ENCODE data around the gene HMGA1. TPM values are rescaled to one million over a fixed set of nuclear protein-coding genes. Genes with fewer than 3 reads are reported as not detected.

The HMGA1 gene
- total and polyA plus RNA-seq, 2 experiments from 2014 or later, result 243 to 332 TPM

DNA sequence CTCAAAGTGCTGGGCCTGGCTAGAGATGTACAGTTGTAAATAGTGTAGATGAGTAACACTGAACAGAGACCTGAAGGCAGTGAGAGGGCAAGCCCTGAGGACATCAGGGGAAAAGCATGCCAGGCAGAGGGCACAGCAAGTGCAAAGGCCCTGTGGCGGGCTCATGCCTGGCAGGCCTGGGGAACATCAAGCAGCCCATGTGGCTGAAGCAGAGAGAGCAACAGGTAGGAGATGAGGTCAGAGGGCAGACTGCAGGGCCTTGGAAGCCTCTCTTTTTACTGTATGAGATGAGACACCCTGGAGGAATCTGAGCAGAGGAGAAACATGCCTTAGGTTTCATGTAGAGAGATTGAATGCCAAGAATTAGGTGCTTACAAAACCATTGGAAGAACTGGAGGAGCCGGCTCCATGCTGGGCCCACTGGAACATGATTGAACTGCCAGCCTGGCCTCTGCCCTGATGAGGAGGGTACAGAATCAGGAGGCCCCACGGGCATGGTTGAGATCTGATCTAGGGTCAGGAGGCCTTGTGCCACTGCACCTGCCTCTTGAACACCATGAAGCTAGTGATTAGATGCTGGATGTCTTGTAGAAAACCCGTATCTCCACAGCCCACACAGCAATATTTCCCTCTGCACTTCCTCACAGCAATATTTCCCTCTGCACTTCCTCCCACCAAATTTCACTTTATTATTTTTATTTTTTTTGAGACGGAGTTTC, 5.9 kb upstream of the HMGA1 start:
- no peaks in the 10 kb centered on the region for H4K20me1 ChIP-seq (ENCODE audit: insufficient read depth)
- no peaks in the 10 kb centered on the region for H3K36me3 ChIP-seq (ENCODE audit: low read depth)
- DNase-seq, result peak; percentile 29
- in situ Hi-C loops (cut with MboI), result no loop called here
- peaks cover 16% of the 10 kb centered on the region; the same call in 1 of the 2 replicates for H3F3A ChIP-seq (ENCODE audit: insufficient read depth)
- no peak overlapping the region for H3K4me3 ChIP-seq
- H2AFZ ChIP-seq, result no peak overlapping the region
- H3K4me1 ChIP-seq (ENCODE audit: insufficient read depth), result peaks cover 8% of the 10 kb centered on the region; the same call in 1 of the 2 replicates
- H3K9ac ChIP-seq, result no peak overlapping the region
- TF ChIP-seq EZH2 (IDR thresholded peaks at IDR 0.05; ENCODE audit: insufficient read depth, poor library complexity, severe bottlenecking) (no peak), EZH2phosphoT487 (IDR thresholded peaks at IDR 0.05; ENCODE audit: insufficient read depth, low read depth) (no peak)
- H3K9me2 ChIP-seq (ENCODE audit: insufficient read depth), result no peaks in the 10 kb centered on the region
- H3K27me3 ChIP-seq (replicated peaks; ENCODE audit: insufficient read depth), result no peaks in the 10 kb centered on the region
- no peaks in the 10 kb centered on the region for H3K79me2 ChIP-seq (ENCODE audit: insufficient read depth)
- H3K4me2 ChIP-seq (ENCODE audit: unreplicated experiment), result no peak overlapping the region
- H3K27ac ChIP-seq, result no peak overlapping the region
- H3K9me3 ChIP-seq (ENCODE audit: low read depth), result no peaks in the 10 kb centered on the region
- whole genome bisulfite sequencing, 2 experiments (ENCODE audit: low coverage in 1 of 2, low lambda C conversion rate in 2 of 2, missing lambda C conversion rate in 2 of 2), result 95 to 96% methylated on average over 5 of the region's 5 CpGs

- no peak overlapping the region for H3K9ac ChIP-seq
- no peaks in the 10 kb centered on the region for H3K79me2 ChIP-seq (ENCODE audit: insufficient read depth)
- 96 to 97% methylated on average over 17 of the region's 17 CpGs for WGBS, 2 experiments (ENCODE audit: low coverage in 1 of 2, low lambda C conversion rate in 2 of 2, missing lambda C conversion rate in 2 of 2)
- no peak overlapping the region for H3K27ac ChIP-seq
- H3F3A ChIP-seq (ENCODE audit: insufficient read depth), result peaks cover 21% of the 10 kb centered on the region; the same call in 1 of the 2 replicates
- H3K9me3 ChIP-seq (ENCODE audit: low read depth), result no peaks in the 10 kb centered on the region
- no peak overlapping the region for H3K4me3 ChIP-seq
- no peaks in the 10 kb centered on the region for H4K20me1 ChIP-seq (ENCODE audit: insufficient read depth)
- no peak overlapping the region for H2AFZ ChIP-seq
- peaks cover 15% of the 10 kb centered on the region; the same call in 1 of the 2 replicates for H3K4me1 ChIP-seq (ENCODE audit: insufficient read depth)
- in situ Hi-C loops (cut with MboI), result no loop called here
- no peaks in the 10 kb centered on the region for H3K9me2 ChIP-seq (ENCODE audit: insufficient read depth)
- no peak for DNase-seq
- no peaks in the 10 kb centered on the region for H3K36me3 ChIP-seq (ENCODE audit: low read depth)
- TF ChIP-seq EZH2 (IDR thresholded peaks at IDR 0.05; ENCODE audit: insufficient read depth, poor library complexity, severe bottlenecking) (no peak), EZH2phosphoT487 (IDR thresholded peaks at IDR 0.05; ENCODE audit: insufficient read depth, low read depth) (no peak)
- no peaks in the 10 kb centered on the region for H3K27me3 ChIP-seq (replicated peaks; ENCODE audit: insufficient read depth)
- no peak overlapping the region for H3K4me2 ChIP-seq (ENCODE audit: unreplicated experiment)
These were observed 4.9 kb upstream of the HMGA1 start for GRCh38 chr6:34231566-34232336.

- no peaks in the 10 kb centered on the region for H4K20me1 ChIP-seq (ENCODE audit: insufficient read depth)
- H3K27me3 ChIP-seq (replicated peaks; ENCODE audit: insufficient read depth), result no peaks in the 10 kb centered on the region
- H3K79me2 ChIP-seq (ENCODE audit: insufficient read depth), result peaks cover 4% of the 10 kb centered on the region
- in situ Hi-C loops (cut with MboI), result no loop called here
- H3F3A ChIP-seq (ENCODE audit: insufficient read depth), result peaks cover 21% of the 10 kb centered on the region; the same call in 1 of the 2 replicates
- H3K4me1 ChIP-seq (ENCODE audit: insufficient read depth), result peaks cover 15% of the 10 kb centered on the region; the same call in 1 of the 2 replicates
- no peaks in the 10 kb centered on the region for H3K36me3 ChIP-seq (ENCODE audit: low read depth)
- TF ChIP-seq EZH2phosphoT487 (IDR thresholded peaks at IDR 0.05; ENCODE audit: insufficient read depth, low read depth), result no peak
- no peak for TF ChIP-seq EZH2 (IDR thresholded peaks at IDR 0.05; ENCODE audit: insufficient read depth, poor library complexity, severe bottlenecking)
- no peaks in the 10 kb centered on the region for H3K9me3 ChIP-seq (ENCODE audit: low read depth)
- WGBS, 2 experiments (ENCODE audit: low coverage in 1 of 2, low lambda C conversion rate in 2 of 2, missing lambda C conversion rate in 2 of 2), result 77 to 79% methylated on average over 5 of the region's 5 CpGs
- H3K9me2 ChIP-seq (ENCODE audit: insufficient read depth), result no peaks in the 10 kb centered on the region
- no peak overlapping the region for H3K4me3 ChIP-seq
- H3K9ac ChIP-seq, result no peak overlapping the region
- peak; percentile 48 for DNase-seq
- no peak overlapping the region for H2AFZ ChIP-seq
- no peak overlapping the region for H3K27ac ChIP-seq
- no peak overlapping the region for H3K4me2 ChIP-seq (ENCODE audit: unreplicated experiment)
These were observed 3.8 kb upstream of the HMGA1 start for GRCh38 chr6:34232901-34233300.

GRCh38 chr6:34233867-34234266, 2.8 kb upstream of the HMGA1 start:
- no peaks in the 10 kb centered on the region for H3K9me3 ChIP-seq (ENCODE audit: low read depth)
- no peak overlapping the region for H3K4me3 ChIP-seq
- DNase-seq, result no peak
- no peaks in the 10 kb centered on the region for H4K20me1 ChIP-seq (ENCODE audit: insufficient read depth)
- no peak overlapping the region for H3K27ac ChIP-seq
- no peaks in the 10 kb centered on the region for H3K36me3 ChIP-seq (ENCODE audit: low read depth)
- no peaks in the 10 kb centered on the region for H3K27me3 ChIP-seq (replicated peaks; ENCODE audit: insufficient read depth)
- peaks cover 14% of the 10 kb centered on the region for H3K79me2 ChIP-seq (ENCODE audit: insufficient read depth)
- no peak overlapping the region for H3K9ac ChIP-seq
- no peak overlapping the region for H2AFZ ChIP-seq
- H3K9me2 ChIP-seq (ENCODE audit: insufficient read depth), result no peaks in the 10 kb centered on the region
- WGBS, 2 experiments (ENCODE audit: low coverage in 1 of 2, low lambda C conversion rate in 2 of 2, missing lambda C conversion rate in 2 of 2), result 93 to 95% methylated on average over 7 of the region's 7 CpGs
- peaks cover 24% of the 10 kb centered on the region; the same call in 1 of the 2 replicates for H3F3A ChIP-seq (ENCODE audit: insufficient read depth)
- no peak for TF ChIP-seq EZH2phosphoT487 (IDR thresholded peaks at IDR 0.05; ENCODE audit: insufficient read depth, low read depth)
- TF ChIP-seq EZH2 (IDR thresholded peaks at IDR 0.05; ENCODE audit: insufficient read depth, poor library complexity, severe bottlenecking), result no peak
- H3K4me1 ChIP-seq (ENCODE audit: insufficient read depth), result peaks cover 20% of the 10 kb centered on the region
- in situ Hi-C loops (cut with MboI), result no loop called here
- H3K4me2 ChIP-seq (ENCODE audit: unreplicated experiment), result no peak overlapping the region
